OCI-LY3 (cell line): Measurements from ENCODE around the gene LHX5.
A peak's percentile ranks its signal among the peaks of the same experiment; 100 is the strongest.

Experiments used
- H2AFZ ChIP-seq: fragments of 200-600, 300-600 bp; shearing (Covaris generic); 2 replicates; pipeline ENCODE4 v1.6.0; 2014; ENCODE audit warnings: antibody characterized with exemption, low read depth, low read length
- H3K27ac ChIP-seq: fragments of 200-600, 300-600 bp; sonication (generic); 2 replicates; pipeline ENCODE4 v1.5.1; 2014; ENCODE audit warnings: mild to moderate bottlenecking, low read length, moderate library complexity, mixed read lengths
- H3K27me3 ChIP-seq: fragments of 200-600, 300-600 bp; sonication (generic); 2 replicates; pipeline ENCODE4 v1.6.1; 2014; ENCODE audit warnings: low read depth, low read length, mixed read lengths
- H3K36me3 ChIP-seq: fragments of 200-600, 300-600 bp; sonication (generic); replicated peaks from 2 replicates; pipeline ENCODE3; 2014; ENCODE audit warnings: low read depth, low read length, mixed read lengths
- H3K4me1 ChIP-seq: fragments of 300-600, 200-600 bp; sonication (generic); 2 replicates; pipeline ENCODE4 v1.6.1; 2014; ENCODE audit warnings: low read length, mixed read lengths
- H3K4me2 ChIP-seq: fragments of 200-600, 300-600 bp; sonication (generic); 2 replicates; pipeline ENCODE4 v1.6.1; 2014; ENCODE audit warnings: low read length, mixed read lengths
- H3K4me3 ChIP-seq: fragments of 300-600, 200-600 bp; sonication (generic); 2 replicates; pipeline ENCODE4 v1.5.1; 2014; ENCODE audit warnings: antibody characterized with exemption, mild to moderate bottlenecking, low read length, moderate library complexity
- H3K79me2 ChIP-seq: fragments of 300-600, 200-600 bp; shearing (Covaris generic); 2 replicates; pipeline ENCODE4 v1.6.1; 2014; ENCODE audit warnings: mild to moderate bottlenecking, low read length, mixed read lengths
- H3K9ac ChIP-seq: fragments of 300-600, 200-600 bp; shearing (Covaris generic); 2 replicates; pipeline ENCODE4 v1.6.0; 2014; ENCODE audit warnings: mild to moderate bottlenecking, low read length, moderate library complexity
- H3K9me3 ChIP-seq: fragments of 200-600, 300-600 bp; shearing (Covaris generic); 2 replicates; pipeline ENCODE4 v1.6.1; 2014; ENCODE audit warnings: low read length, mixed read lengths; ENCODE audit not compliant: insufficient read depth
- H4K20me1 ChIP-seq: fragments of 200-600, 300-600 bp; sonication (generic); 2 replicates; pipeline ENCODE4 v1.6.1; 2016; ENCODE audit warnings: low read length, mixed read lengths; ENCODE audit not compliant: insufficient read depth
- CTCF ChIP-seq: fragments of 200-600, 300-600 bp; sonication (generic); IDR thresholded peaks from 2 replicates; pipeline ENCODE4 v1.5.1; 2014; ENCODE audit warnings: antibody characterized with exemption, low read length, low read depth
- EZH2phosphoT487 ChIP-seq: fragments of 200-600 bp; shearing (Covaris generic); IDR thresholded peaks from 2 replicates; pipeline ENCODE4 v1.6.1; 2018; ENCODE audit warnings: antibody characterized with exemption, mixed run types, low read depth

LHX5 gene

DNA sequence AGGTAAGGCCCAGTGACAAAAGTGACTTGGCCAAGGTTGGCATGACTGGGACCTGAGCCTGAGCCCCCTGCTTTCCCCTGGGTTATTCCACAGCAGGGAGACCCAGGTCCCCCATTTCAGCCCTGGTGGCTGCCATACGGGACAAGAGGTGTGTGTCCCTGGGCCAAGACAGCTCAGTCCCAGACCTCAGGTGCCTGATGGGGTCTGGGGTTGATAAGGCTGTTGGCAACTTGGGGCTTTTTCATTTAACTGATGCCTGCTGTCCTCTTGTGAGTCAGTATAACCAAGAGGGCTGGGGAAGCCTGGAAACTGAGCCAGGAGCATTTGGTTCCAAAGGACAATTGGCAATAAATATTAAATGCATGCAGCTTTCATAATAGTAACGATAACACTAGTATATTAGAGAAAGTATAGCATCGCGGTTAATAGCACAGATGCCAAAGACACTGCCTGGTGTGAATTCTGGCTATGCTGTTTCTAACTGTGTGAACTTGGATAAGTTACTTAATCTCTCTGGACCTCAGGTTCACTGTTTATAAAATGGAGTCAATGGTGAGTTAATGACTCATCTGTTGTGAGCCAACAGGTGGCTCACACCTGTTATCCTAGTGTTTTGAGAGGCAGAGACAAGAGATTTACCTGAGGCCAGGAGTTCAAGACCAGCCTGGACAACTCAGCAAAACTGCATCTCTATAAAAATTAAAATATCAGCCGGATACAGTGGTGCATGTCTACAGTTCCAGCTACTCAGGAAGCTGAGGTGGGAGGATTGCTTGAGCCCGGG lies 48.6 kb downstream of the LHX5 start:
- H3K4me3 ChIP-seq, result peak overlapping the region; percentile 77
- H2AFZ ChIP-seq, result no peak overlapping the region
- no peaks in the 10 kb centered on the region for H3K79me2 ChIP-seq
- peak overlapping the region; percentile 88 for H3K4me2 ChIP-seq
- H3K9me3 ChIP-seq, result no peaks in the 10 kb centered on the region
- H3K9ac ChIP-seq, result peak overlapping the region; percentile 73; the same call in 1 of the 2 replicates
- peaks cover 6% of the 10 kb centered on the region; the same call in 1 of the 2 replicates for H4K20me1 ChIP-seq
- H3K27ac ChIP-seq, result no peak overlapping the region
- H3K4me1 ChIP-seq, result peaks cover 40% of the 10 kb centered on the region
- H3K36me3 ChIP-seq, result no peaks in the 10 kb centered on the region
- peaks cover 51% of the 10 kb centered on the region for H3K27me3 ChIP-seq
- no peak for TF ChIP-seq EZH2phosphoT487
- TF ChIP-seq CTCF, result no peak

DNA sequence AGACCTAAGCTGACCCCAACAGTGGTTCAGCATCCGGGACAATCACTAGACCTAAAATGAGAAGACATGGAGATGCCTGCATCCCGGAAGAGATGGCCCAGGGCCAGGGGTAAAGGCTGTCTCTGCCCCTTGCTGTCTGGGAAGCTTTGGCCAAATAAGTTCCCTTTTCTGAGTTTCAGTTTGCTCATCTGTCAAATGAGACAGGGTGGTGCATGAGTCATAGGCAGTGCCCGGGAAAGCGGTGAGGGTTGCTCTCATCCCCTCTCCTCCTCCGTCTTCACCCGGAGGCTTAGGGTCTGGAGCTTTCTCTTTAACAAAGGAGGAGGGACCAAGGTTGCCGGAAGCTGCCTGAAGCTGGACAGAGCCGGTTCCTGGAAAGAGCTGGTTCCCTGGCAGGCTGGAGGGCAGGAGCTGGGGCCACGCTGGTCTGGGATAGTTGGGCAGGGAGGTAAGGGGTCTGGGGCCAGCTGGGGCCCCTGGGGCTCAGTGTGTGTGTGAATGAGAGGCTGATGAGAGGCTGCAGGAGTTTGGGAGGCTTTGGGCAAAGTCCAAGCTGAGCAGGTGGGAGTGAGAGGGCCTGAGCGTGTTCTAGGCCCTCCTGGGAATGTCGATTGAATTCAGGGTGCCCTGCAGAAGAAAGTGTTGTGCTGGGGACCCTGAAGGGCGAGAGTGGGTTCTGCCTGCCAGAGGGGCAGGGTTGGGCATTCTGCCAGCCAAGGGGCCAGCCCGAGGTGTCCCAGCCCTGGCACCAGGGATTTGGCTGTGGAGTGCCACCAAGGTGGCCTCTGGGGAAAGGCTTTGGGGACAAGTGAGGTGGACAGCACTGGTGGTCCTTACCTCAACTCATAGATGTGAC lies 49.4 kb downstream of the LHX5 start, which contains the start of gene SDSL:
Gene SDSL, plus strand, starts transcription at position 351 of the 856 bp plus-strand sequence. CDS start 5,603 bp downstream, outside the sequence.
- no peaks in the 10 kb centered on the region for H3K79me2 ChIP-seq
- peak within 1 kb of the TSS; percentile 47 for H2AFZ ChIP-seq
- peak within 1 kb of the TSS; percentile 33; the same call in 1 of the 2 replicates for H3K27ac ChIP-seq
- H4K20me1 ChIP-seq, result no peaks in the 10 kb centered on the region
- peaks cover 43% of the 10 kb centered on the region for H3K27me3 ChIP-seq
- H3K4me1 ChIP-seq, result peaks cover 40% of the 10 kb centered on the region
- peak within 1 kb of the TSS; percentile 88 for H3K4me2 ChIP-seq
- H3K4me3 ChIP-seq, result peak within 1 kb of the TSS; percentile 77
- TF ChIP-seq CTCF (no peak), EZH2phosphoT487 (no peak)
- no peaks in the 10 kb centered on the region for H3K36me3 ChIP-seq
- H3K9me3 ChIP-seq, result no peaks in the 10 kb centered on the region
- peak within 1 kb of the TSS; percentile 73 for H3K9ac ChIP-seq

- TF ChIP-seq EZH2phosphoT487 (no peak), CTCF (no peak)
- H3K36me3 ChIP-seq, result no peaks in the 10 kb centered on the region
- no peak overlapping the region for H3K9ac ChIP-seq
These were observed 50.6 kb downstream of the LHX5 start for GRCh38 chr12:113420996-113421595.

More at GRCh38 chr12:113420996-113421595, 50.6 kb downstream of the LHX5 start:
- Histone ChIP-seq H3K4me3 (peak overlapping the region; percentile 77; the same call in 1 of the 2 replicates), H3K4me1 (peaks cover 41% of the 10 kb centered on the region), H4K20me1 (no peaks in the 10 kb centered on the region), H3K27me3 (peaks cover 33% of the 10 kb centered on the region), H3K4me2 (peak overlapping the region; percentile 88; the same call in 1 of the 2 replicates), H2AFZ (no peak overlapping the region), H3K27ac (no peak overlapping the region), H3K79me2 (no peaks in the 10 kb centered on the region), H3K9me3 (no peaks in the 10 kb centered on the region)
